SU-DHL-6 (cell line): ENCODE results near the gene PILRA.

Experiments used
- EZH2phosphoT487 ChIP-seq: fragments of 200-600 bp; sonication (generic), shearing (Covaris generic); conservative IDR thresholded peaks from 2 replicates; pipeline ENCODE4 v1.6.1; 2018; ENCODE audit warnings: mild to moderate bottlenecking, antibody characterized with exemption, low read length, moderate library complexity, mixed read lengths
- TF ChIP-seq, protein P1 (sequence below): fragments of 200-600 bp; sonication (generic); IDR thresholded peaks from one replicate; pipeline ENCODE4 v1.5.1; 2017; ENCODE audit warnings: antibody characterized with exemption, mild to moderate bottlenecking, low read length, moderate library complexity; ENCODE audit not compliant: insufficient read depth, poor library complexity, severe bottlenecking

DNA sequence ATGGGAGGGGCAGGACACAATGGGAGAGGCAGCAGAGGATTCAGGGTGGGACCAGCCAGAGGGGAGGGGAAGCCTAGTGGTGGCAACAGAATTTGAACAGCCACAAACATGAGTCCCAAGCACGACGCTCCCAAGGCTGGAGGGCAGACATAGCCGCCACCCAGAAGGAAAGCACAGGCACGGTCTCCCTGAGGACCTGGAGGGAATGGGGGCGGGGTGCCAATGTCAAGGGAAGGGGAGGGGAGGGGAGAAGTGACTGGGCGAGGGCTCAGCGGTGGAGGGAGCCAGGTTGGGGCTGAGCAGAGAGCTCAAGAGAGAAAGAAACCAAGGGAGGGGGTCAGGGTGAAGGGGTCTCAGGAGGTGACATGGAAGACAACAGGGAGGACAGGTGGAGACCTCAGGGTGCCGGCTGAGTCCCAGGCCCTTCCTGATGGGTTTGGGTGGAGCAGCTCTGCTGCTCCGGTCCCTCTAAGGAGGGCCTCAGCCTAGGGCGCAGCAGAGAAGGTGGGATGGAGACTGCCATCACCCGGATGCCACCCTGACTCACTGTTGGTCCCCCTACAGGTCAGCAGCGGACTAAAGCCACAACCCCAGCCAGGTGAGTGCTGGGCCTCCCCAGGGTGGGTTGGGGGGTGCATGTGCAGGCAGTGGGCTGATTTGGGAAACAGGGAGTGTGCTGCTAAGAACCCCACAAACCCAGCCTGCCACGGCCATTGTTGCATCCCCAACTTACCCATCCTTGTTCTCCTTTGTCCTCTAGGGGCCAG, 24.2 kb downstream of the PILRA start:
- TF ChIP-seq, protein P1, sequence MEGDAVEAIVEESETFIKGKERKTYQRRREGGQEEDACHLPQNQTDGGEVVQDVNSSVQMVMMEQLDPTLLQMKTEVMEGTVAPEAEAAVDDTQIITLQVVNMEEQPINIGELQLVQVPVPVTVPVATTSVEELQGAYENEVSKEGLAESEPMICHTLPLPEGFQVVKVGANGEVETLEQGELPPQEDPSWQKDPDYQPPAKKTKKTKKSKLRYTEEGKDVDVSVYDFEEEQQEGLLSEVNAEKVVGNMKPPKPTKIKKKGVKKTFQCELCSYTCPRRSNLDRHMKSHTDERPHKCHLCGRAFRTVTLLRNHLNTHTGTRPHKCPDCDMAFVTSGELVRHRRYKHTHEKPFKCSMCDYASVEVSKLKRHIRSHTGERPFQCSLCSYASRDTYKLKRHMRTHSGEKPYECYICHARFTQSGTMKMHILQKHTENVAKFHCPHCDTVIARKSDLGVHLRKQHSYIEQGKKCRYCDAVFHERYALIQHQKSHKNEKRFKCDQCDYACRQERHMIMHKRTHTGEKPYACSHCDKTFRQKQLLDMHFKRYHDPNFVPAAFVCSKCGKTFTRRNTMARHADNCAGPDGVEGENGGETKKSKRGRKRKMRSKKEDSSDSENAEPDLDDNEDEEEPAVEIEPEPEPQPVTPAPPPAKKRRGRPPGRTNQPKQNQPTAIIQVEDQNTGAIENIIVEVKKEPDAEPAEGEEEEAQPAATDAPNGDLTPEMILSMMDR, result no peak
- TF ChIP-seq EZH2phosphoT487, result no peak
